ENCODE measurements around the gene HNRNPLL. TPM values are rescaled to one million over a fixed set of nuclear protein-coding genes. Genes with fewer than 3 reads are reported as not detected.
"Not testable (repeated sequence)": the region's sequence is repeated elsewhere in the genome, so short reads cannot be mapped to it uniquely, and the experiment has no call there.

The HNRNPLL gene
- polyA plus RNA-seq, 1 donor: 32.0 TPM

DNA sequence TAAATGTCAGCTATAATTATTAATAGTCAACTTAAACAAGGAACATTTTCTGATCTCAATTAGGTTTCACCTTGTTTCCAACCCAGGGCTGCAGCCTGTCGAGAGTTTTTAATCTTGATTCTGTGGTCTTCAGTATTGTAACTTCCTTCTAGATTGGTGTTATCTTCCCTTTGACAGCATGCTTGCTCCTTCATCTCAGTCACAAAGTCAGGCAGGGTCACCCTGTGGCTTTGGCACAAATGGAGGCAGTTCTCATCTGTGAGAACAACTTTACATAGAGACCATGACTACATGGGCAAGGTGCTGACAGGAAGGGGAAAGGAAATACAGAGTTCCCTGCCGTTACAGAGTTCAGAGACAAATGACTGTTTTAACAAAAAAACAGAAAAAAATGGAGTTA lies 50.5 kb downstream of the HNRNPLL start:
- DNase-seq (ENCODE audit: low read depth): no peak

DNA sequence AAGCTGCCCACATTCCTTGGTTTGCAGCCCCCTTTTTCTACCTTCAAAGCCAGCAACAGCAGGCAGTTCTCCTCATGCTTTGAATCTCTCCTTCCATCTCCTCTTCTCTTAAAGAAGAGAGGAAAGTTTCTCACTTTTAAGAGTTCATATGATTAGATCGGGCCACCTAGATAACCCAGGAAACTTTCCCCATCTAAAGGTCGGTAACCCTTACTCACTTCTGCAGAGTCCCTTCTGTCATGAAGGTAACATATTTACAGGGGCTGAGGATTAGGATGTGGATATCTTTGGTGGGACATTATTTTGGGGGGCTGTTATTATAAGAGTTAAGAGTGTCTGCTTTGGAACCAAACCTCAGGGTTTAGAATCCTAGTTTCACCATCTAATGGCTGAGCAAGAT lies 51.0 kb downstream of the HNRNPLL start:
- no peak for DNase-seq (ENCODE audit: low read depth)

DNA sequence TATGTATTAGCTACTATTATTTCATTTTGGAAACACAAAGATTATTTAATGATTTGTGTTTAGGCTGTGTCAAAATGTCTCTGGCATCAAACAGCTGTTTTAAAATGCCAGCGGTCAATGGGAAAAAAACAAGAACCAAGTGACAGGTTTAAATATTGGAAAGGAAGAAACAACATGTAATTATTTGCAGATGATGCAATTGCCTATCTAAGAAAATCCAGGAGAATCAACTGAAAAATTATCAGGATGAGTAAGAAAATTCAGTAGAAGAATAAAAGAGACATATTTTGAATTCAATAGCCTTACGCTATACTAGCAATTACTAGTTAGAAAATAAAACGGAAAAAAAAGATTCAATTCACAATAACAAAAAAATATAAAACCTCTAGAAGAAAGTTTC lies 51.6 kb downstream of the HNRNPLL start:
- DNase-seq (ENCODE audit: low read depth): no peak

DNA sequence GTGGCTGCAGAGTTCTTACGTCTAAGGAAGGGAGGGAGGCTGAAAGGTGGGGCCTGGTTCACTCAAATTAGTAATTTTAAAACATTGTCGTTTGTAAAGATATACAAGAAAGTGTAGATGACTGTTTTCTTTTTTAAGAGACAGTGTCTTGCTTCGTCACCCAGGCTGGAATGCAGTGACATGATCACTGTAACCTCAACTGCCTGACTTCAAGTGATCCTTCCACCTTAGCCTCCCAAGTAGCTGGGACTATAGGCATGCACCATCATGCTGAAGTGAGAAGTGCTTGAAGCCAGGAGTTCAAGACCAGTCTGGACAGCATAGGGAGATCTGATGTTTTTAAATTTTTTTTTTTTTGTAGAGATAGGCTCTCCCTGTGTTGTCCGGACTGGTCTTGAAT lies 52.9 kb downstream of the HNRNPLL start:
- no peak for DNase-seq (ENCODE audit: low read depth)

DNA sequence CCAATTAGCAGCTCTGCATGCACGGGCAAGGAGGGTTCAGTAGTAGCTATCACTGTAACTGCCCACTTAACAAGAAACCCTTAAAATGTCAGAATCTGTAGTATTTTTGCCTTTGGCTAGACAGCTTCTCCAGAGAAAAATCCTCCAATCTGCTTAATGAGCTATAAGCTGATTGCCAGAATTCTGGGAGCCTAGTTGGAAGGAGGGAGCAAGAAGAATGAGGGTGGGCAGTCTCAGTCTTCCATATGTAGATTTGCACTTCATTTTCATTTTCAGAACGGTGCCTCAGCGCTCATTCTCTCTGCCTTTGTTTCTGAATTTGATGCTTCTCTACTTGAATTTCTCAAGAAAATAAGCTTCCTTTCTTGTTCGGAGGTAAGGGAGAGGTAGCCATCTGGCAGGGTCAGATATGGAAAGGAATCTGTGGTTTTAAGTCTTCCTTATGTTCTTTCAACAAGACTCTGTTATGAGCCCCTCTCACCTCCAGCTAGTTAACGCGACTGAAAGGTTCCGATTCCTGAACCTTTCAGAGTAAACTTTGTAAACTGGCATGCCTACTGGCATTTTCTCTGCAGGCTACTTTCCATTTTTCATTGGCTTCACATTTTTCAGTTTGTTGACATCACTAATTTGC lies 53.5 kb downstream of the HNRNPLL start:
- no peak for DNase-seq (ENCODE audit: low read depth)

DNA sequence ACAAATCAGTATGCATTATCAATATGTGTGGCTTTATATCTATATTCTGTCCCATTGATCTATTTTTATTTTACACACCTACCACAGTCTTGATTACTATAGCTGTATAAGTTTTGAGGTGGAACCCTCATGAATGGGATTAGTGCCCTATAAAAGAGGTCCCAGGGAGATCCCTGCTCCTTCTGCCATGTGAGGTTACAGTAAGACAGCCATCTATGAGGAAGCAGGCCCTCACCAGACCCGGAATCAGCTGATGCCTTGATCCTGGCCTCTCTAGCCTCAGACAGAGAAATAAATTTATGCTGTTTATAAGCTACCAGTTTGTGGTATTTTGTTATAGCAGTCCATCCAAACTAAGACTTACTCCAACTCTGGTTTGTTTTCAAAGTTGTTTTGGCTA lies 54.9 kb downstream of the HNRNPLL start:
- DNase-seq (ENCODE audit: low read depth): no peak

DNA sequence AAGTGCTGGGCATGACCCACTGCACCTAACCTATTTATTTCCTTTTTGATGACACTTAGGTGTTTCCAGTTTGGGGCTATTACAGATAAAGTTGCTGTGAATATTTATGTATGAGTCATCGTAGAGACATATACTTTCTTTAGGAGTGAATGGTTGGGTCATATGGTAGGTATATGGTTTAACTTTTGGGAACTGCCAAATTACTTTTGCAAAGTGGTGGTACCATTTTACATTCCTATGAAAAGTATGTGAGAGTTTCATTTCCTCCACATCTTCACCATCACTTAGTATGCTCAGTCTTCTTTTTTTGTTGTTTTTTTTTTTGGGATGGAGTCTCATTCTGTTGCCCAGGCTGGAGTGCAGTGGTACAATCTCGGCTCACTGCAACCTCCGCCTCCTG lies 56.1 kb downstream of the HNRNPLL start:
- DNase-seq (ENCODE audit: low read depth): no peak

DNA sequence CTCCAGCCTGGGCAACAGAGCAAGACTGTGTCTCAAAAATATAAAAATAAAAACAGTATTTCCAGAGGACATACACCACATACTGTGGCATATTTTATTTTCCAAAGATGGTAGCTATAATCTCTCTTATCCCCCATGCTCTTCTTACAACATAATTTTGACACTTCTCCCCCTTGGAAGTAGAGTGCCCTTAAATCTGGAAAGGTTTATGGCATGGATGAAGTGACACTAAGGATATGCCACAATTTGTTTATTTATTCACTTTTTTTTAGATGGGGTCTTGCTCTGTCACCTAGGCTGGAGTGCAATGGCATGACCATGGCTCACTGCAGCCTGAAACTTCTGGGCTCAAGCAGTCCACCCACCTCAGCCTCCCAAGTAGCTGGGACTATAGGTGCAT lies 56.7 kb downstream of the HNRNPLL start:
- no peak for DNase-seq (ENCODE audit: low read depth)

DNA sequence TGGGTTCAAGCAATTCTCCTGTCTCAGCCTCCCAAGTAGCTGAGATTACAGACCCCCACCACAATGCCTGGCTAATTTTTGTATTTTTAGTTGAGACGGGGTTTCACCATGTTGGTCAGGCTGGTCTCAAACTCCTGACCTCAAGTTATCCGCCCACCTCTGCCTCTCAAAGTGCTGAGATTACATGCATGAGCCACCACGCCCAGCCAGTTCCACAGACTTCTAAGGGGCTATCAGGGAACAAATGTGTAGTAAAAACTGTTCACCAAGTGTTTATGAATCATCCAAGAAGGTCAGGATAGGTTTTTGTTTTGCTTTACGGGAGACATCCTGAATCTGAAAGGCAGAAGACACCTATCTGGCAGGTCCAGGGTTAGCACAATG lies 60.5 kb downstream of the HNRNPLL start:
- not testable (repeated sequence) for DNase-seq (ENCODE audit: low read depth)

DNA sequence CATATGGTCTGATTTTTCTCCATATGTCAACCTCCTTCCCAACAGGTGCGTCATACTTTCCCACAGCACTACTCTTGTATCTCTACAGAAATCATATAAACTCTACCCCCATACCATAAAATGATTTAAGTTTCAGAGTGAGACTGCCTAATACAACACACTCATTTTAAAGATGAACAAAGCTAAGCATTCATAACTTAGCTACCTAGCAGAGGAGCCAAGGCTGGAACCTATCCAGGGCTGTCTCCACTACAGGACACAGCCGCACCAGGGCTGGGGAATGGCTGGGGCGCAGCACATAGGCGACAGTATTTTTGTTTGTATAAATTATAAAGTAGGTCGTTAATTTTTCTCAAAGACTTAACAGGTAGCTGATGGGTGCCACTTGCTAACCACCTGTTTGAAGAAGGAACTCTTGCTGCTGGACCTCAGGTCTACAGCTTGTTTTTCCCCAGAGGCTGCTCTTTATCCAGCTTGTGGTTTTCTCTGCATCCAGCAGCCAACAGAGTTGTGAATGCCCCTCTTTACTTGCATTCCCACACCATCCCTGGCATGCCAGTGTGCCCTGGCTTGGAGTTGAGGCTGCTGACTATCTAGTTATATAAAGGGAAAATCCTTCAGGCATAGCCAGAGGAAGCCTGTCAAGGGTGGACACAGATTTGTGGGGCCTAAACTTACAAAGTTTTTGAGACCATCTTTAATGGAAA lies 62.0 kb downstream of the HNRNPLL start:
- no peak for DNase-seq (ENCODE audit: low read depth)

DNA sequence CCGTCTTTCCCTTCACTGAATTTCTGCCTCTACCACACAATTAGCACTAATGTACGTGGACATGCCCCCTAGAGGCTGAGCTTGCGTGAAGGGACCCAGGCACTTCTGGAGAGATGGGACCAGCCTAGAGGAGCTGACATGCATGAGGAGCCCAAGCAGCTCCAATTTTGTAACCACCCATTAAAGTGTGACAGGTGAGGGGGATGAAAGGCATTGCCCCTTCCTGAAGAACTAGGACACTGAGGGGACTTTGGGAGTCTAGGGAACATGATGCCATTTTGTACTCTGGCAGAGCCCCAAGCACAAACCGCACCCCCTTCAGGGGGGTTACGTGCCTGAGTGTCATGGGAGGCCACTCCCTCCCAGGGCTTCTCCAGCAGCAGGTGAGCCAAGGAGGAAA lies 63.6 kb downstream of the HNRNPLL start:
- DNase-seq (ENCODE audit: low read depth): no peak

DNA sequence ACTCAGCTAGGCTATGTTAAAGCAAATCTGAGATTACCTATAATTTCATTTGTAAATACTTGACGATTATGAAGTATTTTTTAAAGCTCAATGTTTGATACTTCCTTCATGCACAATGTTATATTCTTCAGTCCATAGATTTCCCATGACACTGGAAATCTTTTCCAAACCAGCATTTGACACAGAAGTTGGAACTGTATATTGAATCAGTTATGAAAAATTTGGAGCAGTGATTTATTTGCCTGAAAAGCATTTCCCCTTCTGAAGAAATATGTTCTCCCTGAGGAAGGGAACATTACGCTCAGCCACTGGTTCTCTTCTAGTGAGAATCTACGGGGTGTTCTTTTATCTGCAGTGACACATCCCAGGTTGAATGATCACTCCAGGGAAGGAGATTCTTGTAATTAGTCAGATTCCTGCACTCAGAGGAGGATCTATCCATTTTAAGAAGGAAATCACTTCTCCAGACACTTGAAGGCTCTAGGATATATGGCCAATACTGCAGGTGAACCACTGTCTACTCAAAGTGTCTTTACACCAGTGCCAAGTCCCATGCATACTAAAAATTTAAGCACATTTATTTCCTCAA lies 64.7 kb downstream of the HNRNPLL start:
- no peak for DNase-seq (ENCODE audit: low read depth)

DNA sequence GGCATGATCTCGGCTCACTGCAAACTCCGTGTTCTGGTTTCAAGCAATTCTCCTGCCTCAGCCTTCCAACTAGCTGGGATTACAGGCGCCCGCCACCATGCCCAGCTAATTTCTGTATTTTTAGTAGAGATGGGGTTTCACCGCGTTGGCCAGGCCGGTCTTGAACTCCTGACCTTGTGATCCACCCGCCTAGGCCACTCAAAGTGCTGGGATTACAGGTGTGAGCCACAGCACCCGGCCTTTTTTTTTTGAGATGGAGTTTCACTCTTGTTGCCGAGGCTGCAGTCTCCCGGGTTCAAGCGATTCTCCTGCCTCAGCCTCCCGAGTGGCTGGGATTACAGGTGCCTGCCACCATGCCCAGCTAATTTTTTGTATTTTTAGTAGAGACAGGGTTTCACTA lies 65.4 kb downstream of the HNRNPLL start:
- DNase-seq (ENCODE audit: low read depth): not testable (repeated sequence)

DNA sequence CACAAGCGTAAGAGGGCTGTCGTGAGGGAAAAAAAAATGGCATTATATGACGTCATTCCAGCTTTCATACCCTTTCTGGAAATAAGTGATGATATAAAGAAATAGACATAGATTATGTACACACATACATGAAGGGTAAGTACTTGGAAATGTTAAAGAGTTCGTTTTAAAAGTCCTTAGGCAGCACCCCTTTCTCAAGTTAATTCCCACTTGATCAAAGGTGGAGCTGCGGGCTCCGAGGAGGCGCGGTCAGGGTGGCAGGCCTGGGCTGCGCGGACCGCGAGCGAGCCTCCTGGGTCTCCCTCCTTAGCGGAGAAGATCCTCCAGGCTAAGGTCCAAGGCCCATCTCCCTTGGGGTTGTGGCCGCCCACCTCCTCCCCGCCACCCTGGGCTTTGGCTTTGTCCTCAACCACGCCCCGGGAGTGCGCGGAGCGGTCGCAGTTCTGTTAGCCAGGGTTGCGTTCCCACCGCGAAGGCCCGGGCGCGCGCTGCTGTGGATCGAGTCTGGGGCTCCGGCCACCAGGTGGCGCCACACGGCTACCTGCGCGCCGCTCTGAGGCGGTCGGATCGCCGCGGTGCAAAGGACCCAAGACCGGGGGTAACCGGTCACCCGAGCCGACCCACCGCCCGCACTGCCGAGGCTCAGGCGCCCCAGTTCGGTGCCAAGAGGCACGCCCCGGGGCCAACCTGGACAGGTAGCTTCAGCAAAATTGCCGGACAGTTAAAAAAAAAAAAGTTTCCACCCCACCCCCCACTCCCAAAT lies 66.8 kb downstream of the HNRNPLL start:
- DNase-seq (ENCODE audit: low read depth): no peak

DNA sequence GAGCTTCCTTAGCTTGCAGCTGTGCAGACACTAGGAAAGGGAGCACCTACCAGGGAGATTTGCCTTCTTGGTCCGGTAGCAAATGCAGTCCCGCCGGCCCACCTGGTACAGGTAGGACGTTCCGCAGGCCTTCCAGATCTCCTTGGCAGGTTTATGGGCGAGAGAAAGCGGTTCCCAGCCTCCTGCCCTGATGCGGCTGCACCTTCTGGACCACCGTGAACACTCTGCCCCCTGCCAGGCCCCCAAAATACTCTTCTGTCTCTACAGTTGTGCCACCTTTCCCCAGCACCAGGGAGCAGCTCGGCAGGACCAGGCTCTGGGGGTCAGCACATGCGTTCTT lies 67.4 kb downstream of the HNRNPLL start:
- no peak for DNase-seq (ENCODE audit: low read depth)

DNA sequence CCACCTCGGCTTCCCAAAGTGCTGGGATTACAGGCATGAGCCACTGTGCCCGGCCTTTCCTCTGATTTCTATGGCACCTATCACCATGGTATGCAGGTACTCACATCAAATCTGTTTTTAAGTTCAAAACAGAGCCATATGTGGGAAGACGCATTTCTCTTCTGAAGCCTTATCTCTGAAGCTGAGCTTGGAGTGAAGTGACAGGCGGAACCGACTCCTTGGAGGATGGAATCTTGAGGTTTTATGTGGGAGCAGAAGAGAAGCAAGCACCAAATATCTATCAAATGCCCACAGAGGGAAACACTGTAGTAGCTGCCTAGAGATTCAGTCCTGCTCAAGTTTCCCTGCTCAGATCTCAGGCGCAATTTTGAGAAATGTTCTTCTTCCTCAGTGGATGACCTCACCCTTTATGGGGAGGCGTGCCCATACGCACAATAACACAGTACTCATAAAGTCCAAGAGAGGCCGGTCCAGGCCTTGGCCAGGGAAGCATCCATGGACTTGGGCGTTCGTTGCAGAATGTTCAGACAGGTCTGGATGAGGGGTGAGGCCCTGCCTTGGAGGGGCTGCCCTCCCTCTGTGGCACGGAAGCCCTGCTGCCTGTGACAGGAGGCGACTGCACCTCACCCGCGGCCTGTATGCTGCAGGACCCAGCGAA lies 67.9 kb downstream of the HNRNPLL start:
- DNase-seq (ENCODE audit: low read depth): no peak

DNA sequence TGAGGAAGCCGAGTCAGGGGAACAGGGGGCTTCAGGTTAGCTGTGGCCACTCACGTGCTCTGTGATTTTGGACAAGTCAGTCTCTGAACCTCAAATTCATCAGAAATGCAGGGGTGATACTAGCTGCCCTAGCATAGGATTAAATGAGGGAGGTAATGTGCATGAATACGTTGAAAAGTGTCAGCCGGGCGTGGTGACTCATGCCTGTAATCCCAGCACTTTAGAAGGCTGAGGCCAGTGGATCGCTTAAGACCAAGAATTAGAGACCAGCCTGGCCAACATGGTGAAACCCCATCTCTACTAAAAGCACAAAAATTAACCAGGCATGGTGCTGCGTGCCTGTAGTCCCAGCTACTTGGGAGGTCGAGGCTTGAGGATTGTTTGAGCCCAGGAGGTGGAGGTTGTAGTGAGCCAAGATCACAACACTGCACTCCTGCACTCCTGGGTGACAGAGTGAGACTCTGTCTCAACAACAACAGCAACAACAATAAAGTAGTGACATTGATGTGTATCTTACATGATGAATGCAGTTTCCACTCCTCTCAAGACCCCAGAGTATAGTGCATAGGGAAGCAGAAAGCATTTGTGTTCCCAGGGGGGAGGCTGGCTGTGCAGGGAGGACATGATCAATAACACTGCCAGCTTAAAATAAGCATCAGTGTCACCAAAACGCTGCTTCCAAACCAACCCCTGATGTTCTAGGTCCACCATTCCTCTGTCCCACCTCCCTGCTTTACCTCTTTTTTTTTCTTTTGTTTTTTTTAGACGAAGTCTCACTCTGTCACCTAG lies 68.8 kb downstream of the HNRNPLL start:
- DNase-seq (ENCODE audit: low read depth): no peak

DNA sequence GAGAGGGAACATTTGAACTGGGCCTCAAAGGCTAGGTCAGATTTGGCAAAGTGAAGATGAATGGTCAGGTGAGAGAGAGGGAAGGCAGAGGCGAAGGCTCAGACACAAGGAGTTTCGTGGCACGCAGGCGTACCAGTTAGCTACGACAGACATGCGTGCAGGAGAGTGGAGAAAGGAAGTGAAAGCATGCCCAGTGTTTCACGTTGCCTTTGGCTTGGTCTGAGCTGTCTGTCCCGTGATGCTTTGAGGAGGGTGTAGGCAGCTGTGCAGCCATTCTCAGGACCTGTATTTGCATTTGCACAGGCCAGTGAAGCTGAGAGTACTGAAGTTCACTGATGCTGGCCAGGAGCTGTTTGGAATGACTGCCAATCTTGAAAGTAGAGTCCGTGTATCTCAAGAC lies 69.5 kb downstream of the HNRNPLL start:
- no peak for DNase-seq (ENCODE audit: low read depth)

DNA sequence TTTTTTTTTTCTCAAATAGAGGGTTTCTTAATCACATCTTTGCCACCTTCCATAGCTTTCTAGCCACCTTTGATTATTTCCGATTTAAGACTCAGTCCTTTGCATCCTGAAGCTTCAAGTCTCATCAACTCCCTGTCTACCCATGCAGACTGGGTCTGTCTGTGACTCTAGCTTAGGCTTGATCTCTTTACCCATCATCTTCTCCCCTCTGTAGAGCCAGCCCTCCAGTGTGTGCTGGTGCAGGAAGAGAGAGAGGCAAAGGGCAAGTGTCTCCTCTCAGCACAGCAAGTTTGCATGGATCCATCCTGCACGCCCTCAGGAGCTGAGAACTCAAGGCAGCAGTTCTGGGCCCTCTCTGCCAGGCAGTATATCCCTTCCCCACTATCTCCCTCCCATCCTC lies 70.4 kb downstream of the HNRNPLL start:
- no peak for DNase-seq (ENCODE audit: low read depth)

DNA sequence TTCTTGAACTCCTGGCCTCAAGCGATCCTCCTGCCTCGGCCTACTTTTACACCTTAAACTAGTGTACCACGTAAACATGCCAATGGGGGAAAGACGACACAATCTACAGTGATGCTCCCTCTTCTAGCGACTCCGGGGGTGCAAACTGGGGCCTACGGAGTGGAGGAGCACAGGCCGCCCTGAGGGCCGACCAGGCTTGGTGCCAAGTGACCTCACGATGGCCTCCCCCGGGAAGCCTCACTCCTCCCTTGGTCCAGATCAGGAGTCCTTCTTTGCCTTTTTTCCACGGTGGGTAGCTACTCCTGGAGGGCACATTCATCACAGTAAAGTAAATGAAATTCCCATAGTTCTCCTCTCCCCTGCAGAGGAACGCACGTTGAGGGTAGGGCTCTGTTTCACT lies 73.5 kb downstream of the HNRNPLL start:
- no peak for DNase-seq (ENCODE audit: low read depth)

DNA sequence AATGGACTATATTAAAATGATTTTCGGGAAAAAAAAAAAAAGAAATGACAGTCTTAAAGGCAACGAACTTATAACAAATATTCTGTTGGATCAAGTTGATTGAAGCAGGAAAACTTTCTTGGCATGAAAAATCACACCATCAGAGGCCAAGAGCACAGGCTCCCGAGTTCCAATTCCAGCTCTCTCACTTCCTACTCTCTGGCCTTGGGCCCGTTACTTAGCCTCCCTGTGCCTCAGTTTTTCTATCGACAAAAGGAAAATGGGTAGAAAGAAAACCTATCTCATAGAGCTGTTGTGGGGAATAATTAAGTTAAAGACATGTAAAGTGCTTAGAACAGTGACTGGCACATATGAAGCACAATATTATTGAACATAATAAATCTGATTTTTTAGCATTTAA lies 74.2 kb downstream of the HNRNPLL start:
- DNase-seq (ENCODE audit: low read depth): no peak

Measured in forelimb muscle (tissue), 1 donor.